Type B pancreatic cell (in vitro differentiated cells): ENCODE data around the gene HSD17B2. TPM values are rescaled to one million over a fixed set of nuclear protein-coding genes. Genes with fewer than 3 reads are reported as not detected.

Experiments
- DNase-seq: peaks from one replicate; pipeline ENCODE4 v3.0.0; 2021; ENCODE audit warnings: mixed read lengths; ENCODE audit not compliant: unreplicated experiment; ENCODE audit errors: extremely low spot score
- H3K27ac Mint-ChIP-seq: 2 replicates; pipeline ENCODE4 v1.8.0; 2021; ENCODE audit warnings: mild to moderate bottlenecking, mixed read lengths
- H3K27me3 Mint-ChIP-seq: 2 replicates; pipeline ENCODE4 v1.8.0; 2021; ENCODE audit warnings: mixed read lengths
- H3K36me3 Mint-ChIP-seq: 2 replicates; pipeline ENCODE4 v1.8.0; 2021; ENCODE audit warnings: mixed read lengths
- H3K4me1 Mint-ChIP-seq: one replicate; pipeline ENCODE4 v1.8.0; 2021; ENCODE audit warnings: mixed read lengths; ENCODE audit not compliant: unreplicated experiment
- H3K4me3 Mint-ChIP-seq: 2 replicates; pipeline ENCODE4 v1.8.0; 2021; ENCODE audit warnings: mild to moderate bottlenecking, mixed read lengths
- H3K9me3 Mint-ChIP-seq: 2 replicates; pipeline ENCODE4 v1.8.0; 2021; ENCODE audit warnings: mixed read lengths
- total RNA-seq: library from RNA; stranded (reverse); gene quantifications from 2 replicates; pipeline ENCODE4 v1.2.1, GENCODE V29; 2021; ENCODE audit warnings: low replicate concordance
- TF ChIP-seq, protein P1 (sequence below): fragments of 200-600 bp; sonication (generic); conservative IDR thresholded peaks from 2 replicates; pipeline ENCODE4 v1.5.0; 2021; ENCODE audit warnings: antibody characterized with exemption, mild to moderate bottlenecking

The HSD17B2 gene
- total RNA-seq, 1 donor from 2014 or later = 6.8 TPM

- Mint-ChIP-seq H3K4me1 (no peaks in the 10 kb centered on the region), H3K9me3 (no peaks in the 10 kb centered on the region), H3K36me3 (no peaks in the 10 kb centered on the region), H3K4me3 (no peak overlapping the region), H3K27ac (no peak overlapping the region), H3K27me3 (no peaks in the 10 kb centered on the region)
- no peak for DNase-seq
- TF ChIP-seq, protein P1, sequence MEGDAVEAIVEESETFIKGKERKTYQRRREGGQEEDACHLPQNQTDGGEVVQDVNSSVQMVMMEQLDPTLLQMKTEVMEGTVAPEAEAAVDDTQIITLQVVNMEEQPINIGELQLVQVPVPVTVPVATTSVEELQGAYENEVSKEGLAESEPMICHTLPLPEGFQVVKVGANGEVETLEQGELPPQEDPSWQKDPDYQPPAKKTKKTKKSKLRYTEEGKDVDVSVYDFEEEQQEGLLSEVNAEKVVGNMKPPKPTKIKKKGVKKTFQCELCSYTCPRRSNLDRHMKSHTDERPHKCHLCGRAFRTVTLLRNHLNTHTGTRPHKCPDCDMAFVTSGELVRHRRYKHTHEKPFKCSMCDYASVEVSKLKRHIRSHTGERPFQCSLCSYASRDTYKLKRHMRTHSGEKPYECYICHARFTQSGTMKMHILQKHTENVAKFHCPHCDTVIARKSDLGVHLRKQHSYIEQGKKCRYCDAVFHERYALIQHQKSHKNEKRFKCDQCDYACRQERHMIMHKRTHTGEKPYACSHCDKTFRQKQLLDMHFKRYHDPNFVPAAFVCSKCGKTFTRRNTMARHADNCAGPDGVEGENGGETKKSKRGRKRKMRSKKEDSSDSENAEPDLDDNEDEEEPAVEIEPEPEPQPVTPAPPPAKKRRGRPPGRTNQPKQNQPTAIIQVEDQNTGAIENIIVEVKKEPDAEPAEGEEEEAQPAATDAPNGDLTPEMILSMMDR = no peak
Observed at GRCh38 chr16:82116535-82116934, 81.5 kb downstream of the HSD17B2 start.

DNA sequence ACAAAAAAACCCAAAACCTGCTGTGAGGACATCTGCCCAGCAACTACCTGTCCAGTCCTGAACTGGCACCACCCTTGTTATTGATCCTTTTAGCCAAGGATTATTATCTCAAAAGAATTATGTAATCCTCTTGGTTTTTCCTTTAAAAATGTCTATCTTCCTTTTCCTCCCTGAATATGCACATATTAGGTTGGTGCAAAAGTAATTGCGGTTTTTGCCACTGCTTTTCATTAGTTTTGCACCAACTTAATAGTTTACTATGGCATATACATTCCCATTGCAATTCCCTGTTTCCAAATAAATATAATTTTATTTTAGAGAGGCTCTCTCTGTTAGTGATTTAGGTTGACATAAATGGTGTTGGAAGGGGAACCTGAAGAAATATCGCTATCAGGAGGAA lies 83.7 kb downstream of the HSD17B2 start:
- H3K27ac Mint-ChIP-seq = no peak overlapping the region
- no peaks in the 10 kb centered on the region for H3K4me1 Mint-ChIP-seq
- H3K9me3 Mint-ChIP-seq = no peaks in the 10 kb centered on the region
- H3K4me3 Mint-ChIP-seq = no peak overlapping the region
- no peaks in the 10 kb centered on the region for H3K36me3 Mint-ChIP-seq
- no peaks in the 10 kb centered on the region for H3K27me3 Mint-ChIP-seq
- DNase-seq = no peak
- TF ChIP-seq, protein P1 = no peak

- Mint-ChIP-seq H3K4me1 (no peaks in the 10 kb centered on the region), H3K27me3 (no peaks in the 10 kb centered on the region), H3K9me3 (no peaks in the 10 kb centered on the region), H3K4me3 (no peak overlapping the region), H3K36me3 (no peaks in the 10 kb centered on the region), H3K27ac (no peak overlapping the region)
- TF ChIP-seq, protein P1 = no peak
- no peak for DNase-seq
Observed at GRCh38 chr16:82119405-82119804, 84.4 kb downstream of the HSD17B2 start.

- Mint-ChIP-seq H3K9me3 (no peaks in the 10 kb centered on the region), H3K27ac (no peak overlapping the region), H3K36me3 (no peaks in the 10 kb centered on the region), H3K27me3 (no peaks in the 10 kb centered on the region), H3K4me3 (no peak overlapping the region), H3K4me1 (no peaks in the 10 kb centered on the region)
- no peak for DNase-seq
- TF ChIP-seq, protein P1 = no peak
Observed at GRCh38 chr16:82124651-82125050, 89.6 kb downstream of the HSD17B2 start.

DNA sequence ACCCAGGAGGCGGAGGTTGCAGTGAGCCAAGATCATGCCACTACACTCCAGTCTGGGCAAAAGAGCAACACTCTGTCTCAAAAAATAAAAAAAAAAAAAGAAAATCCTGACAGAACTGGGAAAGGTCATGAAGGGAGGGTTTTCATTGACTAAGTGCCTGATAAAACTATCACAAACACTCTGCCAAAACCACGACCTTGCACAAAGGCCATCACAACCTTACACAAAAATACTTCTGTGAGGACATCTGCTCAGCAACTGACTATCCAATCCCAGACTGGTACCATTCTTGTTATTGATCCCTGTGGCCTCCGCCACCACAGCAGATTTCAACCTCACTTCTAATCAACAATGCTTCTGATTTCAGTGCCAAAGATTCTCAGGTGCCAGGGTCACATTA lies 94.8 kb downstream of the HSD17B2 start:
- no peaks in the 10 kb centered on the region for H3K4me1 Mint-ChIP-seq
- TF ChIP-seq, protein P1 = no peak
- H3K4me3 Mint-ChIP-seq = no peak overlapping the region
- no peaks in the 10 kb centered on the region for H3K27me3 Mint-ChIP-seq
- no peaks in the 10 kb centered on the region for H3K9me3 Mint-ChIP-seq
- H3K36me3 Mint-ChIP-seq = no peaks in the 10 kb centered on the region
- DNase-seq = no peak
- H3K27ac Mint-ChIP-seq = no peak overlapping the region

- Mint-ChIP-seq H3K4me1 (no peaks in the 10 kb centered on the region), H3K27me3 (no peaks in the 10 kb centered on the region), H3K4me3 (no peak overlapping the region), H3K27ac (no peak overlapping the region), H3K36me3 (peaks cover 3% of the 10 kb centered on the region), H3K9me3 (no peaks in the 10 kb centered on the region)
- no peak for DNase-seq
- TF ChIP-seq, protein P1 = no peak
Observed at GRCh38 chr16:82133798-82134197, 98.7 kb downstream of the HSD17B2 start.
